Measurements from ENCODE around the gene FAM193A.
"Not testable (repeated sequence)": the region's sequence is repeated elsewhere in the genome, so short reads cannot be mapped to it uniquely, and the experiment has no call there.

FAM193A gene

GRCh38 chr4:2733844-2734574 is 197.6 kb downstream of the FAM193A start:
- DNase-seq: no peak

- DNase-seq: no peak
Measured at GRCh38 chr4:2734612-2735011, 198.2 kb downstream of the FAM193A start.

- DNase-seq: no peak
Measured at GRCh38 chr4:2735869-2736268, 199.4 kb downstream of the FAM193A start.

GRCh38 chr4:2738296-2738695 is 201.8 kb downstream of the FAM193A start:
- not testable (repeated sequence) for DNase-seq

GRCh38 chr4:2741626-2742025 is 205.2 kb downstream of the FAM193A start:
- no peak for DNase-seq

- no peak for DNase-seq
Measured at GRCh38 chr4:2742081-2742822, 205.8 kb downstream of the FAM193A start.

GRCh38 chr4:2742823-2743517 is 206.5 kb downstream of the FAM193A start:
- no peak for DNase-seq

- no peak for DNase-seq
Measured at GRCh38 chr4:2743518-2744445, 207.3 kb downstream of the FAM193A start.

GRCh38 chr4:2744576-2745270 is 208.3 kb downstream of the FAM193A start:
- no peak for DNase-seq

- no peak for DNase-seq
Measured at GRCh38 chr4:2745516-2745915, 209.1 kb downstream of the FAM193A start.

GRCh38 chr4:2745981-2746806 is 209.7 kb downstream of the FAM193A start:
- DNase-seq: peak; percentile 64 to 80 (median 68)

- DNase-seq: no peak
Measured at GRCh38 chr4:2746891-2747695, 210.6 kb downstream of the FAM193A start.

GRCh38 chr4:2750719-2751605 is 214.5 kb downstream of the FAM193A start:
- no peak for DNase-seq

GRCh38 chr4:2753436-2753835 is 217.0 kb downstream of the FAM193A start:
- no peak for DNase-seq

- DNase-seq: no peak
Measured at GRCh38 chr4:2754848-2755819, 218.7 kb downstream of the FAM193A start.

GRCh38 chr4:2755821-2756690 is 219.6 kb downstream of the FAM193A start, which contains the start of gene TNIP2:
TSS of gene TNIP2 (minus strand) at chr4:2756336. CDS start at chr4:2756289, 47 bp downstream.
- peak; percentile 60 to 77 (median 69) for DNase-seq

Measured in activated CD4-positive, CD25-positive, alpha-beta regulatory T cell (primary cell).